GM12878 (cell line): ENCODE measurements around the gene PGK1. TPM values are rescaled to one million over a fixed set of nuclear protein-coding genes. Genes with fewer than 3 reads are reported as not detected.
"Not testable (repeated sequence)": the region's sequence is repeated elsewhere in the genome, so short reads cannot be mapped to it uniquely, and the experiment has no call there.

Experiments used
- ATAC-seq: fragments of 200-7000 bp; cut with Tn5 transposase; 3 replicates; pipeline ENCODE4 v1.9.1; 2020; ENCODE audit warnings: mild to moderate bottlenecking, moderate library complexity
- BruUV-seq: library from RNA; stranded (reverse); fragments of 400-500 nt; replicated peaks from 2 replicates; lab custom pipeline; 2021; lab: Mats Ljungman, UMichigan
- CTCF ChIA-PET: fragments of 300-600 bp; sonication (Branson Sonifier 250); formaldehyde crosslinking; extraction: SDS; loops from one replicate; lab custom pipeline; 2021; ENCODE audit warnings: inconsistent platforms; lab: Yijun Ruan, JAX
- POLR2A ChIA-PET: fragments of 350-600 bp; formaldehyde crosslinking; extraction: SDS; loops from one replicate; lab custom pipeline; 2021; ENCODE audit warnings: inconsistent platforms; lab: Charles Lee
- RAD21 ChIA-PET: fragments of 300-600 bp; sonication (Branson Sonifier 250); formaldehyde crosslinking; loops from one replicate; lab custom pipeline; 2023; ENCODE audit warnings: antibody characterized with exemption; ENCODE audit not compliant: unreplicated experiment; lab: Charles Lee
- SMC1A ChIA-PET: fragments of 300-600 bp; sonication (Branson Sonifier 250); formaldehyde crosslinking; loops from one replicate; lab custom pipeline; 2023; ENCODE audit not compliant: unreplicated experiment, uncharacterized antibody; lab: Charles Lee
- DNase-seq: peaks from one replicate; pipeline ENCODE4 v3.0.0-alpha.2; 2011; ENCODE audit warnings: low read depth, low spot score
- FAIRE-seq: peaks from 3 replicates; lab custom pipeline; 2011; peaks lifted over from hg19 to GRCh38; lab: Jason Lieb, UNC
- H2AFZ ChIP-seq: 2 replicates; pipeline ENCODE4 v1.6.0; 2011; ENCODE audit warnings: low read depth, low read length, control low read depth; ENCODE audit not compliant: control insufficient read depth
- H3K27ac ChIP-seq: 2 replicates; pipeline ENCODE4 v1.5.1; 2011; ENCODE audit warnings: control low read depth; ENCODE audit not compliant: control insufficient read depth, insufficient read depth
- H3K27me3 ChIP-seq, 2 experiments: replicated peaks in 1 of 2; 2 replicates each; pipeline versions ENCODE4 v1.6.0 to v1.6.1; 2011; ENCODE audit warnings: low read length in 1 of 2; ENCODE audit not compliant: control insufficient read depth in 2 of 2, insufficient read depth in 2 of 2
- H3K36me3 ChIP-seq, 2 experiments: 2 replicates each; pipeline ENCODE4 v1.5.1; 2011; ENCODE audit warnings: low read length in 1 of 2; ENCODE audit not compliant: control insufficient read depth in 2 of 2, insufficient read depth in 2 of 2
- H3K4me1 ChIP-seq: 2 replicates; pipeline ENCODE4 v1.6.1; 2011; ENCODE audit warnings: mild to moderate bottlenecking, low read length, moderate library complexity, mixed read lengths; ENCODE audit not compliant: control insufficient read depth, insufficient read depth
- H3K4me2 ChIP-seq: 2 replicates; pipeline ENCODE4 v1.6.0; 2011; ENCODE audit warnings: control low read depth; ENCODE audit not compliant: control insufficient read depth, insufficient read depth
- H3K4me3 ChIP-seq: fragments of 200-600 bp; sonication (generic); 2 replicates; pipeline ENCODE4 v1.5.1; 2016
- H3K79me2 ChIP-seq: 2 replicates; pipeline ENCODE4 v1.6.0; 2011; ENCODE audit warnings: low read length; ENCODE audit not compliant: control insufficient read depth, insufficient read depth
- H3K9ac ChIP-seq: 2 replicates; pipeline ENCODE4 v1.8.0; 2011; ENCODE audit warnings: low read length, control low read depth, mixed read lengths; ENCODE audit not compliant: control insufficient read depth, insufficient read depth
- H3K9me3 ChIP-seq: replicated peaks from 3 replicates; pipeline ENCODE4 v1.5.1; 2011; ENCODE audit warnings: mild to moderate bottlenecking, low read length; ENCODE audit not compliant: control insufficient read depth, insufficient read depth
- H4K20me1 ChIP-seq: 2 replicates; pipeline ENCODE4 v1.6.0; 2011; ENCODE audit not compliant: control insufficient read depth, insufficient read depth
- HCFC1 ChIP-seq: fragments of 150-350 bp; IDR thresholded peaks from 2 replicates; pipeline ENCODE4 v1.6.1; 2014; ENCODE audit warnings: low read length
- IKZF1 ChIP-seq: fragments of 450-650 bp; conservative IDR thresholded peaks from 2 replicates; pipeline ENCODE4 v1.6.1; 2017; ENCODE audit warnings: antibody characterized with exemption, mild to moderate bottlenecking
- MYB ChIP-seq: fragments of 150-350 bp; IDR thresholded peaks from 2 replicates; pipeline ENCODE4 v1.6.1; 2014; ENCODE audit warnings: mild to moderate bottlenecking, low read depth, low read length, borderline replicate concordance
- NFIC ChIP-seq: IDR thresholded peaks from 2 replicates; pipeline ENCODE4 v1.6.1; 2012; ENCODE audit warnings: low read depth, mild to moderate bottlenecking, inconsistent platforms, low read length, moderate library complexity
- NFYB ChIP-seq: IDR thresholded peaks from 2 replicates; pipeline ENCODE4 v1.6.1; 2011; ENCODE audit warnings: low read depth, mild to moderate bottlenecking, low read length, improper control_type of control experiment, moderate library complexity; ENCODE audit not compliant: insufficient read depth
- PML ChIP-seq: IDR thresholded peaks from 2 replicates; pipeline ENCODE4 v1.6.1; 2012; ENCODE audit warnings: low read length, inconsistent platforms
- RAD21 ChIP-seq: IDR thresholded peaks from 2 replicates; pipeline ENCODE4 v1.6.1; 2011; ENCODE audit warnings: mild to moderate bottlenecking, low read depth, low read length, moderate library complexity; ENCODE audit not compliant: insufficient read depth
- RAD51 ChIP-seq: fragments of 450-650 bp; IDR thresholded peaks from 2 replicates; pipeline ENCODE4 v1.6.1; 2016; ENCODE audit warnings: moderate library complexity, mild to moderate bottlenecking, inconsistent platforms
- RELA ChIP-seq: fragments of 450-650 bp; IDR thresholded peaks from 2 replicates; pipeline ENCODE4 v1.8.0; 2014; ENCODE audit warnings: borderline replicate concordance; ENCODE audit not compliant: partially characterized antibody
- SMAD5 ChIP-seq: IDR thresholded peaks from 2 replicates; pipeline ENCODE4 v1.6.1; 2016; ENCODE audit warnings: antibody characterized with exemption, low read depth
- SPI1 ChIP-seq: IDR thresholded peaks from 2 replicates; pipeline ENCODE4 v1.6.1; 2011; ENCODE audit warnings: low read depth, mild to moderate bottlenecking, low read length, moderate library complexity, borderline replicate concordance; ENCODE audit not compliant: insufficient read depth
- TCF7 ChIP-seq: IDR thresholded peaks from 2 replicates; pipeline ENCODE4 v1.6.1; 2014; ENCODE audit warnings: antibody characterized with exemption, borderline replicate concordance
- WGBS: methylation state at CpG from one replicate; pipeline ENCODE4 v1.1.6; 2016; ENCODE audit warnings: low lambda C conversion rate; ENCODE audit not compliant: insufficient replicate concordance, insufficient coverage; ENCODE audit errors: missing lambda C conversion rate; 5-methylcytosine and 5-hydroxymethylcytosine counted together
- in situ Hi-C: fragments of 300-500 bp; cut with MboI; formaldehyde crosslinking; loops from 9 replicates; pipeline ENCODE4 v1.14.3; 2018; ENCODE audit warnings: mixed read lengths
- intact Hi-C: fragments of 100-400 bp; cut with micrococcal nuclease; formaldehyde crosslinking; loops from one replicate; pipeline ENCODE4 v1.14.2; 2022; ENCODE audit not compliant: unreplicated experiment
- polyA plus RNA-seq, 11 experiments: library from polyadenylated mRNA; depleted of rRNA in 4 of 11; unstranded in 6 of 11; stranded (reverse) in 5 of 11; fragments of >200 nt; fragmentation: Nextera tagmentation in 4 of 11; fragmentation: Illumina TruSeq in 1 of 11; extraction: Ambion mirVana in 4 of 11; extraction: Trizol in 1 of 11; gene quantifications; 1 replicate in 1 of 11; 2 replicates in 10 of 11; pipeline versions ENCODE4 v1.2.1 to v1.2.3, GENCODE V29; 2011 to 2016; ENCODE audit warnings: inconsistent platforms in 2 of 11, missing spikeins in 2 of 11, low read depth in 1 of 11
- total RNA-seq, 4 experiments: library from RNA; depleted of rRNA in 3 of 4; stranded (reverse); fragments of >200 nt in 3 of 4; fragmentation: Illumina TruSeq in 1 of 4; extraction: Trizol in 1 of 4; gene quantifications; 2 replicates each; pipeline versions ENCODE4 v1.2.1 to v1.2.3, GENCODE V29; 2013 to 2021
- TF ChIP-seq, protein P1 (sequence below): IDR thresholded peaks from 2 replicates; pipeline ENCODE4 v1.6.1; 2012; ENCODE audit warnings: low read depth, low read length, improper control_type of control experiment

PGK1 gene
- total and polyA plus RNA-seq, 10 of the 15 experiments (the other 5 are each of a cell fraction or from before 2014, with no cell fraction given): 370 to 1,825 (median 629) TPM

DNA sequence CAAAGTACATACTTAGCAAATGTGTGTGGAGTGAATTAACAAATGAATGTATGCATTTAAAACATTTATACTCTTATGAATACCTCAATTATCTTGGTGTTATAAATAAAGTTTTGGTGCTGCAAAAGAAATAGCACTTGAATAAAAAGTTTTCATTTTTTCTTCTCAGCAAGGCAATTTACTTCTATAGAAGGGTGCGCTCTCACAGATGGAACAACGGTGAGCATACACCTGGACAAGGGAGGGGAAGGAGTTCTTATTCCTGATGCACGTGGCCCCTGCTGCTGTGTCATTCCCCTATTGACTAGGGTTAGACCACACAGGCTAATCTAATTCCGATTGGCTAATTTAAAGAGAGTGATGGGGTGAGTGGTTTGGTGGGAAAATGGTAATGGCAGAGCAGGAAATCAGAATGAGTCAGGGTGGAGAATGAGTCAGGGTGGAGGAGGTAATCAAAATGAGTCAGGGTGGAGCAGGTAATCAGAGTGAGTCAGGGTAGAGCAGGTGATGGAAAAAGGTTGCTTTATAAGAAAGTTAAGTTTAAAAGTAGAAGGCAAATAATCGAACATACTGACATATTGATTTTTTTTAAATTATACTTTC, 28.2 kb upstream of the PGK1 start (continued):
- TF ChIP-seq, protein P1, sequence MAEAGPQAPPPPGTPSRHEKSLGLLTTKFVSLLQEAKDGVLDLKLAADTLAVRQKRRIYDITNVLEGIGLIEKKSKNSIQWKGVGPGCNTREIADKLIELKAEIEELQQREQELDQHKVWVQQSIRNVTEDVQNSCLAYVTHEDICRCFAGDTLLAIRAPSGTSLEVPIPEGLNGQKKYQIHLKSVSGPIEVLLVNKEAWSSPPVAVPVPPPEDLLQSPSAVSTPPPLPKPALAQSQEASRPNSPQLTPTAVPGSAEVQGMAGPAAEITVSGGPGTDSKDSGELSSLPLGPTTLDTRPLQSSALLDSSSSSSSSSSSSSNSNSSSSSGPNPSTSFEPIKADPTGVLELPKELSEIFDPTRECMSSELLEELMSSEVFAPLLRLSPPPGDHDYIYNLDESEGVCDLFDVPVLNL: no peak
- TF ChIP-seq NFIC: no peak

DNA sequence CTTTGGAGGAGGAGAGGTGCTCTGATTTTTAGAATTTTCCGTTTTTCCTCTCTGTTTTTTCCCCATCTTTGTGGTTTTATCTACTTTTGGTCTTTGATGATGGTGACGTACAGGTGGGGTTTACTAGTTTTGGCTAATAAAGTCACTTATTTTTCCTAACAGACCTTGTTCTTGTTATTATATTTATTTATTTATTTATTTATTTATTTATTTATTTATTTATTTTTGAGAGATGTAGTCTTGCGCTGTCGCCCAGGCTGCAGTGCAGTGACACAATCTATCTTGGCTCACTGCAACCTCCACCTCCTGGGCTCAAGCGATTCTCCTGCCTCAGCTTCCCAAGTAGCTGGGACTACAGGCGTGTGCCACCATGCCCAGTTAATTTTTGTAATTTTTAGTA, 22.6 kb upstream of the PGK1 start:
- H3K9me3 ChIP-seq, H2AFZ ChIP-seq, H3K27me3 ChIP-seq, H3K36me3 ChIP-seq, RAD21 ChIA-PET, SMC1A ChIA-PET, DNase-seq, H4K20me1 ChIP-seq, CTCF ChIA-PET, BruUV-seq, in situ Hi-C loops, H3K9ac ChIP-seq, H3K27ac ChIP-seq, FAIRE-seq, H3K4me1 ChIP-seq, POLR2A ChIA-PET, intact Hi-C loops, H3K4me3 ChIP-seq, ATAC-seq, H3K4me2 ChIP-seq, H3K79me2 ChIP-seq: not testable (repeated sequence)
- WGBS: 63% methylated on average over 6 of the region's 6 CpGs

DNA sequence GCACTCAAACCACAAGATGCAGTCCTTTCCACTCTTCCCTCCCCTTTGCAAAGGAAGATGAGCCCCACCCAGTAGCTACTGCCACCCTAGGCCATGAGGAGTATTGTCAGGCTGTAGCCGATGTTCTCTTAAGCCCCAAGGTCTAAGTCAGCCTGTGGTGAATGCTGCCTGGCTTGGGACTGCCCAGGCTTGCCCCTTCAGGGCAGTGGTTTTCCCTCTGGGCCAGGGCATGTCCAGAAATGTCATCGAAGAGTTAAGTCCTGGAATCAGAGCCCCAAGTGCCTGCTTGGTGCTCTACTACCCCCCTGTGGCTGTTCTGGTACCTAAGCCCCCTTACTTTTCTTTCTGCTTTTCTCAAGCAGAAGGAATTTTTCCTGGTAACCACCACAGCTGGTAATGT, 11.8 kb upstream of the PGK1 start:
- Histone ChIP-seq H3K9me3 (no peaks in the 10 kb centered on the region; the same call in 2 of the 3 replicates), H3K27ac (no peak overlapping the region), H3K36me3 (no peaks in the 10 kb centered on the region), H3K9ac (no peak overlapping the region), H3K4me2 (no peak overlapping the region), H3K4me3 (no peak overlapping the region), H3K4me1 (no peaks in the 10 kb centered on the region), H4K20me1 (no peaks in the 10 kb centered on the region), H3K27me3 (no peaks in the 10 kb centered on the region), H3K79me2 (no peaks in the 10 kb centered on the region), H2AFZ (peak overlapping the region; percentile 59)
- BruUV-seq: no TSS peak
- 9% methylated on average over 2 of the region's 2 CpGs for WGBS
- ChIA-PET POLR2A (no interaction called here), CTCF (interaction anchor here (0.6 to 5.3 kb wide), 19 partner anchors 8 to 1162 kb away, joined by 3 to 27 read pairs (median 4); partner anchors contain the start of genes COX7B and MAGT1), RAD21 (interaction anchor here (0.8 to 1.8 kb wide), 5 partner anchors 14 to 182 kb away, joined by 3 to 10 read pairs (median 6); partner anchors contain the start of gene ATP7A), SMC1A (interaction anchor here (0.9 to 2.9 kb wide), 11 partner anchors 21 to 194 kb away, joined by 3 to 10 read pairs (median 4); partner anchors contain the start of gene COX7B)
- ATAC-seq: peak; percentile 98
- FAIRE-seq: peak; percentile 75
- intact Hi-C loops (loop anchor here (1.0 to 2.0 kb wide), 2 partner anchors 61 to 182 kb away; partner anchors contain the start of gene ATP7A), in situ Hi-C loops (no loop called here)
- DNase-seq: peak; percentile 37
- TF ChIP-seq RAD21 (peak; percentile 73), HCFC1 (no peak), NFYB (no peak), RELA (no peak), RAD51 (no peak), PML (no peak), SMAD5 (no peak), TCF7 (no peak), SPI1 (no peak), MYB (no peak), IKZF1 (peak; percentile 33; the same call in 1 of the 2 replicates)
